SK-N-SH treated with all-trans-retinoic acid at 6 μM for 48 hours (cell line): ENCODE results near the gene MOCS1.

Experiments used
- ATAC-seq: fragments of 200-7000 bp; cut with Tn5 transposase; 3 replicates; pipeline ENCODE4 v1.9.1; 2020; ENCODE audit warnings: mild to moderate bottlenecking, moderate library complexity
- ARNTL ChIP-seq: fragments of 450-650 bp; formaldehyde crosslinking; IDR thresholded peaks from 2 replicates; pipeline ENCODE4 v1.5.0; 2020; ENCODE audit warnings: low read depth, mild to moderate bottlenecking, moderate library complexity, borderline replicate concordance
- BACH2 ChIP-seq: fragments of 250-450 bp; sonication (Bioruptor Pico); IDR thresholded peaks from 2 replicates; pipeline ENCODE4 v1.9.0; 2021; ENCODE audit warnings: mild to moderate bottlenecking, borderline replicate concordance
- CREB5 ChIP-seq: fragments of 250-450 bp; sonication (Bioruptor Pico); IDR thresholded peaks from 2 replicates; pipeline ENCODE4 v1.5.1; 2020; ENCODE audit warnings: low read depth, mild to moderate bottlenecking, moderate library complexity
- CSDC2 ChIP-seq: fragments of 250-450 bp; sonication (Bioruptor Pico); IDR thresholded peaks from 2 replicates; pipeline ENCODE4 v1.5.0; 2020; ENCODE audit warnings: mild to moderate bottlenecking, moderate library complexity
- CSRNP3 ChIP-seq: fragments of 250-450 bp; sonication (Bioruptor Pico); IDR thresholded peaks from 2 replicates; pipeline ENCODE4 v1.5.1; 2021; ENCODE audit warnings: mild to moderate bottlenecking, moderate library complexity
- GLIS3 ChIP-seq: fragments of 250-450 bp; sonication (Bioruptor Pico); IDR thresholded peaks from 2 replicates; pipeline ENCODE4 v1.5.0; 2020; ENCODE audit warnings: mild to moderate bottlenecking, moderate library complexity
- ISL1 ChIP-seq: fragments of 250-450 bp; sonication (Bioruptor Pico); IDR thresholded peaks from 2 replicates; pipeline ENCODE4 v2.1.2; 2022; ENCODE audit warnings: mild to moderate bottlenecking, moderate library complexity
- PATZ1 ChIP-seq: fragments of 250-450 bp; sonication (Bioruptor Pico); IDR thresholded peaks from 2 replicates; pipeline ENCODE4 v1.8.0; 2020; ENCODE audit warnings: mild to moderate bottlenecking, moderate library complexity, borderline replicate concordance
- POU6F1 ChIP-seq: fragments of 250-450 bp; sonication (Bioruptor Pico); IDR thresholded peaks from 2 replicates; pipeline ENCODE4 v1.8.0; 2021; ENCODE audit warnings: low read depth, mild to moderate bottlenecking, moderate library complexity, borderline replicate concordance
- PPARA ChIP-seq: fragments of 250-450 bp; sonication (Bioruptor Pico); IDR thresholded peaks from 2 replicates; pipeline ENCODE4 v1.5.0; 2020; ENCODE audit warnings: mild to moderate bottlenecking, borderline replicate concordance
- RARB ChIP-seq: fragments of 250-450 bp; sonication (Bioruptor Pico); IDR thresholded peaks from 2 replicates; pipeline ENCODE4 v1.8.0; 2021; ENCODE audit warnings: mild to moderate bottlenecking, moderate library complexity
- SNAI2 ChIP-seq: fragments of 250-450 bp; sonication (Bioruptor Pico); IDR thresholded peaks from 2 replicates; pipeline ENCODE4 v1.5.0; 2020; ENCODE audit warnings: mild to moderate bottlenecking, moderate library complexity
- TCF4 ChIP-seq: fragments of 250-450 bp; sonication (Bioruptor Pico); IDR thresholded peaks from 2 replicates; pipeline ENCODE4 v1.8.0; 2021; ENCODE audit warnings: mild to moderate bottlenecking, moderate library complexity, borderline replicate concordance
- TSHZ2 ChIP-seq: fragments of 250-450 bp; sonication (Bioruptor Pico); IDR thresholded peaks from 2 replicates; pipeline ENCODE4 v1.5.0; 2020; ENCODE audit warnings: mild to moderate bottlenecking, moderate library complexity
- ZC3H10 ChIP-seq: fragments of 250-450 bp; sonication (Bioruptor Pico); IDR thresholded peaks from 2 replicates; pipeline ENCODE4 v1.5.1; 2021; ENCODE audit warnings: mild to moderate bottlenecking, moderate library complexity
- ZFP30 ChIP-seq: fragments of 450-650 bp; formaldehyde crosslinking; IDR thresholded peaks from 2 replicates; pipeline ENCODE4 v1.5.0; 2022; ENCODE audit warnings: mild to moderate bottlenecking, moderate library complexity
- ZNF565 ChIP-seq: fragments of 450-650 bp; formaldehyde crosslinking; conservative IDR thresholded peaks from 2 replicates; pipeline ENCODE4 v1.5.0; 2020; ENCODE audit warnings: low read depth, mild to moderate bottlenecking, moderate library complexity
- ZNF70 ChIP-seq: fragments of 450-650 bp; formaldehyde crosslinking; IDR thresholded peaks from 2 replicates; pipeline ENCODE4 v1.5.0; 2020; ENCODE audit warnings: mild to moderate bottlenecking, moderate library complexity
- ZNF8 ChIP-seq: fragments of 450-650 bp; formaldehyde crosslinking; IDR thresholded peaks from 2 replicates; pipeline ENCODE4 v1.5.0; 2020; ENCODE audit warnings: mild to moderate bottlenecking, moderate library complexity

Gene MOCS1

GRCh38 chr6:39904946-39905639 lies 29.2 kb downstream of the MOCS1 start:
- TF ChIP-seq CSRNP3 (CRISPR knock-in tag) (no peak), ZFP30 (CRISPR knock-in tag) (no peak), CREB5 (CRISPR knock-in tag) (no peak), BACH2 (CRISPR knock-in tag) (no peak), POU6F1 (CRISPR knock-in tag) (no peak), CSDC2 (CRISPR knock-in tag) (no peak), PPARA (no peak), RARB (CRISPR knock-in tag) (no peak), ZNF70 (CRISPR knock-in tag) (no peak), ZNF8 (CRISPR knock-in tag) (no peak), SNAI2 (no peak), ARNTL (CRISPR knock-in tag) (no peak), GLIS3 (CRISPR knock-in tag) (no peak), PATZ1 (CRISPR knock-in tag) (no peak), ZC3H10 (CRISPR knock-in tag) (no peak), TCF4 (CRISPR knock-in tag) (no peak), ZNF565 (CRISPR knock-in tag) (no peak)
- no peak for ATAC-seq

- no peak for ATAC-seq
- TF ChIP-seq RARB (CRISPR knock-in tag), result no peak
- no peak for TF ChIP-seq SNAI2
- TF ChIP-seq ARNTL (CRISPR knock-in tag), result no peak
- no peak for TF ChIP-seq ZNF565 (CRISPR knock-in tag)
- no peak for TF ChIP-seq TCF4 (CRISPR knock-in tag)
- no peak for TF ChIP-seq PATZ1 (CRISPR knock-in tag)
- TF ChIP-seq BACH2 (CRISPR knock-in tag), result no peak
- TF ChIP-seq ISL1 (CRISPR knock-in tag), result no peak
- no peak for TF ChIP-seq ZNF8 (CRISPR knock-in tag)
- no peak for TF ChIP-seq CSRNP3 (CRISPR knock-in tag)
- no peak for TF ChIP-seq CREB5 (CRISPR knock-in tag)
- no peak for TF ChIP-seq POU6F1 (CRISPR knock-in tag)
- no peak for TF ChIP-seq TSHZ2 (CRISPR knock-in tag)
- TF ChIP-seq GLIS3 (CRISPR knock-in tag), result no peak
- no peak for TF ChIP-seq PPARA
- no peak for TF ChIP-seq ZNF70 (CRISPR knock-in tag)
- no peak for TF ChIP-seq ZFP30 (CRISPR knock-in tag)
- TF ChIP-seq, all 23 proteins: peak for 0
Observed at GRCh38 chr6:39903656-39904055, 30.6 kb downstream of the MOCS1 start.
